ENCODE data around the gene CCDC154. TPM values are rescaled to one million over a fixed set of nuclear protein-coding genes. Genes with fewer than 3 reads are reported as not detected.
A peak's percentile ranks its signal among the peaks of the same experiment; 100 is the strongest.

CCDC154 gene
- total and polyA plus RNA-seq, 2 donors (not counting 1 experiment from before 2014, with no cell fraction given): 12.4 to 22.9 TPM

- no peaks in the 10 kb centered on the region for H3K9me3 Mint-ChIP-seq (ENCODE audit: insufficient read depth)
- peak within 1 kb of the TSS; percentile 36 to 87 (median 75) for H3K4me3 ChIP-seq (ENCODE audit: control extremely low read depth in 1 of 5, extremely low read depth in 1 of 5, insufficient read depth in 1 of 5, low read depth in 2 of 5, low read length in 4 of 5)
- ATAC-seq (ENCODE audit: low read depth): peak; percentile 89
- intact Hi-C loops (cut with micrococcal nuclease): loop anchor here (1.0 to 5.0 kb wide), 5 partner anchors 13 to 119 kb away; partner anchors contain the start of genes CLCN7, CRAMP1, IFT140 and UQCC4
- no peak for TF ChIP-seq EZH2 (IDR thresholded peaks at IDR 0.05; ENCODE audit: borderline replicate concordance, insufficient read depth, low read depth, low read length, poor library complexity, severe bottlenecking)
- TF ChIP-seq CTCF (IDR thresholded peaks at IDR 0.05): no peak
- peaks cover 17 to 25% of the 10 kb centered on the region in 2 donors for H3K4me1 ChIP-seq (ENCODE audit: control insufficient read depth in 2 of 2, insufficient read depth in 2 of 2, low read length in 2 of 2)
- H2AFZ ChIP-seq (ENCODE audit: insufficient read depth, low read depth, low read length, poor library complexity, severe bottlenecking): peak within 1 kb of the TSS; percentile 90
- H3K79me2 ChIP-seq (ENCODE audit: control insufficient read depth, insufficient read depth, low read length): peaks cover 54% of the 10 kb centered on the region
- peak within 1 kb of the TSS; percentile 95 to 96 for H3K27ac ChIP-seq (ENCODE audit: low read length in 2 of 2)
- peak within 1 kb of the TSS; percentile 97 for H3K4me3 Mint-ChIP-seq
- peaks cover 0 to 30% of the 10 kb centered on the region in 2 experiments for H3K36me3 ChIP-seq (replicated peaks in 1 of 2; ENCODE audit: control extremely low read depth in 1 of 2, control insufficient read depth in 1 of 2, extremely low read depth in 1 of 2, insufficient read depth in 2 of 2, low read length in 1 of 2)
- no peaks in the 10 kb centered on the region for H3K27me3 ChIP-seq (replicated peaks in 1 of 4; ENCODE audit: control extremely low read depth in 1 of 4, control insufficient read depth in 3 of 4, insufficient read depth in 4 of 4, low read length in 3 of 4)
- DNase-seq: peak; percentile 92
- peaks cover 17% of the 10 kb centered on the region for H3K4me1 Mint-ChIP-seq
- peak within 1 kb of the TSS; percentile 99 for H3K27ac Mint-ChIP-seq
- WGBS (ENCODE audit: insufficient coverage): under 1% methylated on average over 81 of the region's 89 CpGs
- H4K20me1 ChIP-seq (ENCODE audit: control insufficient read depth, insufficient read depth, low read length, poor library complexity, severe bottlenecking): peaks cover 31% of the 10 kb centered on the region
- peak within 1 kb of the TSS; percentile 99 for H3K4me2 ChIP-seq (replicated peaks; ENCODE audit: low read depth, low read length, poor library complexity, severe bottlenecking)
- no peaks in the 10 kb centered on the region for H3K27me3 Mint-ChIP-seq
- no peaks in the 10 kb centered on the region for H3K9me3 ChIP-seq (ENCODE audit: control extremely low read depth in 1 of 3, control insufficient read depth in 2 of 3, insufficient read depth in 1 of 3, low read length in 2 of 3)
- peak within 1 kb of the TSS; percentile 85 for H3K9ac ChIP-seq (ENCODE audit: low read length)
- ChIA-PET POLR2A (interaction anchor here (0.5 to 2.9 kb wide), 12 partner anchors 13 to 171 kb away, joined by 3 to 21 read pairs (median 3); partner anchors contain the start of genes CCDC154 and UQCC4), CTCF (interaction anchor here (1.0 to 1.6 kb wide), 4 partner anchors 11 to 65 kb away, joined by 3 to 9 read pairs (median 4); no protein-coding TSS in a partner anchor)
These were observed 48.8 kb upstream of the CCDC154 start, which contains the start of gene TELO2 for GRCh38 chr16:1492923-1493745. TELO2 (plus strand) TSS chr16:1493360; CDS start chr16:1494282, 922 bp downstream.
